ENCODE measurements around the gene ALX4.

GRCh38 chr11:44275961-44276550, 33.9 kb downstream of the ALX4 start:
- TF ChIP-seq JUND (IDR thresholded peaks at IDR 0.05; ENCODE audit: borderline replicate concordance, low read depth, low read length) (no peak), JUND (tag; IDR thresholded peaks at IDR 0.05; ENCODE audit: borderline replicate concordance, low read depth, low read length) (no peak), RNF2 (IDR thresholded peaks at IDR 0.05) (no peak), EZH2 (IDR thresholded peaks at IDR 0.05; ENCODE audit: borderline replicate concordance, low read depth, low read length) (no peak), RBM14 (IDR thresholded peaks at IDR 0.05; ENCODE audit: borderline replicate concordance, insufficient read depth, low read depth, low read length) (no peak), CREM (IDR thresholded peaks at IDR 0.05; ENCODE audit: low read depth) (no peak), EP300 (IDR thresholded peaks at IDR 0.05; ENCODE audit: low read length) (no peak)
- TF ChIP-seq, protein P1, sequence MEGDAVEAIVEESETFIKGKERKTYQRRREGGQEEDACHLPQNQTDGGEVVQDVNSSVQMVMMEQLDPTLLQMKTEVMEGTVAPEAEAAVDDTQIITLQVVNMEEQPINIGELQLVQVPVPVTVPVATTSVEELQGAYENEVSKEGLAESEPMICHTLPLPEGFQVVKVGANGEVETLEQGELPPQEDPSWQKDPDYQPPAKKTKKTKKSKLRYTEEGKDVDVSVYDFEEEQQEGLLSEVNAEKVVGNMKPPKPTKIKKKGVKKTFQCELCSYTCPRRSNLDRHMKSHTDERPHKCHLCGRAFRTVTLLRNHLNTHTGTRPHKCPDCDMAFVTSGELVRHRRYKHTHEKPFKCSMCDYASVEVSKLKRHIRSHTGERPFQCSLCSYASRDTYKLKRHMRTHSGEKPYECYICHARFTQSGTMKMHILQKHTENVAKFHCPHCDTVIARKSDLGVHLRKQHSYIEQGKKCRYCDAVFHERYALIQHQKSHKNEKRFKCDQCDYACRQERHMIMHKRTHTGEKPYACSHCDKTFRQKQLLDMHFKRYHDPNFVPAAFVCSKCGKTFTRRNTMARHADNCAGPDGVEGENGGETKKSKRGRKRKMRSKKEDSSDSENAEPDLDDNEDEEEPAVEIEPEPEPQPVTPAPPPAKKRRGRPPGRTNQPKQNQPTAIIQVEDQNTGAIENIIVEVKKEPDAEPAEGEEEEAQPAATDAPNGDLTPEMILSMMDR (IDR thresholded peaks at IDR 0.05 in 2 of 3, conservative IDR thresholded peaks at IDR 0.05 in 1 of 3; ENCODE audit: insufficient read depth in 2 of 3, low read depth in 1 of 3, low read length in 3 of 3): no peak
- TF ChIP-seq, protein P2, sequence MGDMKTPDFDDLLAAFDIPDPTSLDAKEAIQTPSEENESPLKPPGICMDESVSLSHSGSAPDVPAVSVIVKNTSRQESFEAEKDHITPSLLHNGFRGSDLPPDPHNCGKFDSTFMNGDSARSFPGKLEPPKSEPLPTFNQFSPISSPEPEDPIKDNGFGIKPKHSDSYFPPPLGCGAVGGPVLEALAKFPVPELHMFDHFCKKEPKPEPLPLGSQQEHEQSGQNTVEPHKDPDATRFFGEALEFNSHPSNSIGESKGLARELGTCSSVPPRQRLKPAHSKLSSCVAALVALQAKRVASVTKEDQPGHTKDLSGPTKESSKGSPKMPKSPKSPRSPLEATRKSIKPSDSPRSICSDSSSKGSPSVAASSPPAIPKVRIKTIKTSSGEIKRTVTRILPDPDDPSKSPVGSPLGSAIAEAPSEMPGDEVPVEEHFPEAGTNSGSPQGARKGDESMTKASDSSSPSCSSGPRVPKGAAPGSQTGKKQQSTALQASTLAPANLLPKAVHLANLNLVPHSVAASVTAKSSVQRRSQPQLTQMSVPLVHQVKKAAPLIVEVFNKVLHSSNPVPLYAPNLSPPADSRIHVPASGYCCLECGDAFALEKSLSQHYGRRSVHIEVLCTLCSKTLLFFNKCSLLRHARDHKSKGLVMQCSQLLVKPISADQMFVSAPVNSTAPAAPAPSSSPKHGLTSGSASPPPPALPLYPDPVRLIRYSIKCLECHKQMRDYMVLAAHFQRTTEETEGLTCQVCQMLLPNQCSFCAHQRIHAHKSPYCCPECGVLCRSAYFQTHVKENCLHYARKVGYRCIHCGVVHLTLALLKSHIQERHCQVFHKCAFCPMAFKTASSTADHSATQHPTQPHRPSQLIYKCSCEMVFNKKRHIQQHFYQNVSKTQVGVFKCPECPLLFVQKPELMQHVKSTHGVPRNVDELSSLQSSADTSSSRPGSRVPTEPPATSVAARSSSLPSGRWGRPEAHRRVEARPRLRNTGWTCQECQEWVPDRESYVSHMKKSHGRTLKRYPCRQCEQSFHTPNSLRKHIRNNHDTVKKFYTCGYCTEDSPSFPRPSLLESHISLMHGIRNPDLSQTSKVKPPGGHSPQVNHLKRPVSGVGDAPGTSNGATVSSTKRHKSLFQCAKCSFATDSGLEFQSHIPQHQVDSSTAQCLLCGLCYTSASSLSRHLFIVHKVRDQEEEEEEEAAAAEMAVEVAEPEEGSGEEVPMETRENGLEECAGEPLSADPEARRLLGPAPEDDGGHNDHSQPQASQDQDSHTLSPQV (IDR thresholded peaks at IDR 0.05): no peak
